Mucosa of rectum (tissue), 2 donors: Measurements from ENCODE around the gene SLC9B2.

Source experiments
- H3K27ac ChIP-seq, 2 donors: one replicate each; pipeline ENCODE4 v1.7.0; 2013; ENCODE audit warnings: inconsistent platforms in 2 of 2, low read depth in 2 of 2, low read length in 2 of 2
- H3K27me3 ChIP-seq, 2 donors: one replicate each; pipeline ENCODE4 v1.7.0; 2013; ENCODE audit warnings: low read length in 2 of 2; ENCODE audit not compliant: control insufficient read depth in 2 of 2, insufficient read depth in 2 of 2
- H3K36me3 ChIP-seq, 2 donors: one replicate each; pipeline ENCODE4 v1.7.0; 2013; ENCODE audit warnings: low read length in 2 of 2; ENCODE audit not compliant: control insufficient read depth in 2 of 2, insufficient read depth in 2 of 2
- H3K4me1 ChIP-seq, 2 donors: one replicate each; pipeline ENCODE4 v1.7.0; 2013; ENCODE audit warnings: low read length in 2 of 2, mild to moderate bottlenecking in 1 of 2; ENCODE audit not compliant: control insufficient read depth in 2 of 2, insufficient read depth in 2 of 2
- H3K4me3 ChIP-seq, 2 donors: one replicate each; pipeline ENCODE4 v1.7.0; 2013; ENCODE audit warnings: low read length in 2 of 2
- H3K9ac ChIP-seq, 2 donors: one replicate each; pipeline ENCODE4 v1.7.0; 2013; ENCODE audit warnings: low read length in 2 of 2, low read depth in 1 of 2, mild to moderate bottlenecking in 1 of 2
- H3K9me3 ChIP-seq, 2 donors: one replicate each; pipeline ENCODE4 v1.7.0; 2013; ENCODE audit warnings: low read length in 2 of 2; ENCODE audit not compliant: control insufficient read depth in 2 of 2
- donor health status: healthy.
- donor health status: Normal muscosa, but diverticular disease.

Gene SLC9B2

DNA sequence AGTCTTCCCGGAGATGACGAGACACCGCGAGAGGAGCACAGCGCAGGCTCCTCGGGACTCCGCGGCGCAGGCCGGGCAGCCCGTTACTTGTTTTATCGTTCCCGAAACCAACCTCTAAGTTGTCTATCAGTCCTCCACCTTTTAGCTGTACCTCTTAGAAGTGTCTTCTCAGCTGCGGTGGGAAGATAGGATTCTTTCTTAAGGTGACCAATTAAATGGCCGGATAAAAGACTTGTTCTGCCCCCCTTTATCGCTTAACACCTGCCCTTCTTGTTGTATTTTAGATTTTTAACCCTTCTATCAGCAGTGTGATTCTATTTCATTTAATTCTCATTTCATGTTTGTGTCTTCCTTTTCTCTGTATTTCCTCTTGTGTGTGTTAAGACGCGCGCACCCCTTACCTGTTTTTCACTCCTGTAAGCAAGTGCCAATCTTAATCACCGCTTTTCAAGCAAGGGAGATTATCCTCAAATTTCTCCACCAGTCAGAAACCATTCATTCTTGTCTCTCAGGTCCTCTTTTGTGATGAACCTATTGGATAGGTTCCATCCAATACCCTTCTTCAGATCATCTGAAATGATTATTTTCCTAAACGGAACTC, at the start of gene SLC9B2:
Gene SLC9B2, minus strand, starts transcription at position 15 of the 601 bp plus-strand sequence. CDS start 9,211 bp downstream, outside the sequence.
- no peaks in the 10 kb centered on the region for H3K9me3 ChIP-seq
- peaks cover 0 to 7% of the 10 kb centered on the region in 2 donors for H3K4me1 ChIP-seq
- H3K9ac ChIP-seq = peak within 1 kb of the TSS; percentile 60 to 62
- H3K27me3 ChIP-seq = no peaks in the 10 kb centered on the region
- peaks cover 2 to 6% of the 10 kb centered on the region in 2 donors for H3K36me3 ChIP-seq
- peak within 1 kb of the TSS; percentile 63 to 72 for H3K4me3 ChIP-seq
- H3K27ac ChIP-seq = peak within 1 kb of the TSS; percentile 1 to 65

DNA sequence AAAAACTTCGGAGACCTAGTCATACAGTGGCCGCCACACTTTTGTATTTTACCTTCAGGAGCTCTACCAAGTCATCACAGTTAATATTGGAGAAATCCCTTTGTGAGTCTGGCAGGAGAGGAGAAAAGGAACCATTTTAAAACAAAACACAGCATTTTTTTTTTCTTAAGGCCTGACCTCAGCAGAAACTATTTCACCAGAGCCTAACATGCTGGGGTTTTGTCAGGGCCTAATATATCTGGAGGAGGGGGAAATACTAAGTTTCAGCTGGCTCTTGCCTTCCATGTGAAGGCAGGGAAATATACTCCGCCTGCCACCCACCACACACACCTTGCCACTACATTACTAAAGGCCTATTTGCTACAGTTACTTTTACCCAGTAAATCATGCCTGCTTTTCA, 49.6 kb upstream of the SLC9B2 start:
- Histone ChIP-seq H3K27ac (no peak overlapping the region), H3K9ac (no peak overlapping the region), H3K4me1 (no peaks in the 10 kb centered on the region), H3K9me3 (no peaks in the 10 kb centered on the region), H3K36me3 (no peaks in the 10 kb centered on the region), H3K4me3 (no peak overlapping the region), H3K27me3 (no peaks in the 10 kb centered on the region)

- no peaks in the 10 kb centered on the region for H3K4me1 ChIP-seq
- no peak overlapping the region for H3K4me3 ChIP-seq
- H3K27ac ChIP-seq = no peak overlapping the region
- H3K36me3 ChIP-seq = no peaks in the 10 kb centered on the region
- no peaks in the 10 kb centered on the region for H3K27me3 ChIP-seq
- H3K9me3 ChIP-seq = no peaks in the 10 kb centered on the region
- H3K9ac ChIP-seq = no peak overlapping the region
Measured at GRCh38 chr4:103123114-103123513, 46.6 kb upstream of the SLC9B2 start.

- Histone ChIP-seq H3K27me3 (no peaks in the 10 kb centered on the region), H3K9me3 (no peaks in the 10 kb centered on the region), H3K27ac (no peak overlapping the region), H3K36me3 (no peaks in the 10 kb centered on the region), H3K9ac (no peak overlapping the region), H3K4me1 (no peaks in the 10 kb centered on the region), H3K4me3 (no peak overlapping the region)
Measured at GRCh38 chr4:103118166-103118565, 41.6 kb upstream of the SLC9B2 start.

DNA sequence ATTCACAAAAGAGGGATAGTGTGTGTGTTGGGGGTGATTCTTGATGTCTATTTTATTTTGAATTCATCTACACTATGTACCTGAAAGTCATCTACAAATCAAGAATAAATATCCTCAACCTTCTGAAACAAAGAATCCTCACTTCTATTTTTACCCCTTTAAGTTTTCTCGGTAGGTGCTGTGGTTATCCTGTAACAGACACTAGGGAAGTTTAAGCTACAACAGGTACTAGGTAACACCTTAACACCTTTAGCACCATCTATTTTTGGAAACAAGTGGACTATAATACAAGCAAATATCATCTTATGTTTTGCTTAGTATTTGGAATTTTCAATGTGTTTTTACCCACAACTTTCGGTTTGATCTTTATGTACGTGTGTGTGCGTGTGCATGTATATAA, 35.0 kb upstream of the SLC9B2 start:
- Histone ChIP-seq H3K27ac (no peak overlapping the region), H3K36me3 (no peaks in the 10 kb centered on the region), H3K9ac (no peak overlapping the region), H3K4me1 (no peaks in the 10 kb centered on the region), H3K9me3 (no peaks in the 10 kb centered on the region), H3K27me3 (no peaks in the 10 kb centered on the region), H3K4me3 (no peak overlapping the region)

GRCh38 chr4:103108542-103108941, 32.0 kb upstream of the SLC9B2 start:
- no peaks in the 10 kb centered on the region for H3K27me3 ChIP-seq
- no peaks in the 10 kb centered on the region for H3K9me3 ChIP-seq
- H3K4me1 ChIP-seq = no peaks in the 10 kb centered on the region
- no peak overlapping the region for H3K9ac ChIP-seq
- no peak overlapping the region for H3K27ac ChIP-seq
- H3K36me3 ChIP-seq = no peaks in the 10 kb centered on the region
- H3K4me3 ChIP-seq = no peak overlapping the region

- Histone ChIP-seq H3K27me3 (no peaks in the 10 kb centered on the region), H3K9ac (no peak overlapping the region), H3K36me3 (no peaks in the 10 kb centered on the region), H3K4me1 (no peaks in the 10 kb centered on the region), H3K9me3 (no peaks in the 10 kb centered on the region), H3K27ac (no peak overlapping the region), H3K4me3 (no peak overlapping the region)
Measured at GRCh38 chr4:103105558-103106356, 29.2 kb upstream of the SLC9B2 start.

GRCh38 chr4:103104886-103105285, 28.3 kb upstream of the SLC9B2 start:
- no peak overlapping the region for H3K27ac ChIP-seq
- H3K27me3 ChIP-seq = no peaks in the 10 kb centered on the region
- H3K9ac ChIP-seq = no peak overlapping the region

GRCh38 chr4:103100691-103101090, 24.1 kb upstream of the SLC9B2 start:
- Histone ChIP-seq H3K4me1 (peaks cover 0 to 9% of the 10 kb centered on the region in 2 donors), H3K36me3 (no peaks in the 10 kb centered on the region), H3K9me3 (no peaks in the 10 kb centered on the region), H3K27me3 (no peaks in the 10 kb centered on the region), H3K27ac (no peak overlapping the region), H3K4me3 (no peak overlapping the region), H3K9ac (no peak overlapping the region)

More at GRCh38 chr4:103104886-103105285, 28.3 kb upstream of the SLC9B2 start:
- Histone ChIP-seq H3K36me3 (no peaks in the 10 kb centered on the region), H3K4me3 (no peak overlapping the region), H3K4me1 (no peaks in the 10 kb centered on the region), H3K9me3 (no peaks in the 10 kb centered on the region)

DNA sequence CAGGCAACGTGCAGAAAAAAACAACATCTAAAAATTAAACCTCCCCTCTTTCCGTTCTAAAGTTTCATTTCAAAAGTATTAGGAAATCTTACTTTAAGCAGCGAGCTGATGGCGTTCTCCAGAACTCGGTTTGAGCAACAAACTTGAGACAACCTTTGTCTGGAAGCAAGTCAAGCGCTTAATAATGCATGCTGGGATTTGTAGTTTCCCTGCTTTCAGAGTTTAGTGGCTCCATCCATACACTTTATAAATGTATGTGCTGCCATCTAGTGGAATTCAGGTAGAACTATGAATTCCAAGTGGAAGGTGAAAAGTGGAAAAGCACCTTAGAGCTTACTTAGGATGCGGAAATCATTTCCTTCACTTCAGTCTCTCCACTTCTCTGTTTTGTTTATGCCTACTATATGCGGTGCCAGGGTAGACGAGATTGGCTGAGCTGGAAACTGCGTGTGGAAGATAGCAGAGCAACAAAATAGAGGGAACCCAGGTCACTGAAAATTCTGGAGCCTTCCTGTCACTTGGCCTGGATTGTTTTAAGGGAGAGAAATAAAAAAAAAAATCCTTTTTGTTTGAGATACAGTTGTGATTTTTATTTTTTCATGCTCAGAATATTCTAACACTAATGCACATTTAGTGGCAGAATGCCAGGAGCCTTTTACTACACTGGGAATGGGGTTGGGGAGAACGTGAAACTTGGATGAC, 23.3 kb upstream of the SLC9B2 start, which contains the start of gene BDH2:
Gene BDH2, minus strand, starts transcription at position 144 of the 702 bp plus-strand sequence. CDS start 3,580 bp downstream, outside the sequence.
- Histone ChIP-seq H3K4me1 (peaks cover 0 to 9% of the 10 kb centered on the region in 2 donors), H3K27me3 (no peaks in the 10 kb centered on the region), H3K4me3 (peak within 1 kb of the TSS; percentile 60 to 75), H3K9ac (peak within 1 kb of the TSS; percentile 52 to 57), H3K36me3 (no peaks in the 10 kb centered on the region), H3K27ac (peak within 1 kb of the TSS; percentile 40 to 52), H3K9me3 (no peaks in the 10 kb centered on the region)
